HK-2 (cell line): Measurements from ENCODE around the gene COL2A1.

Source experiments
- DNase-seq: peaks from one replicate; pipeline ENCODE4 v3.0.0-alpha.2; 2018; ENCODE audit not compliant: unreplicated experiment

Gene COL2A1

DNA sequence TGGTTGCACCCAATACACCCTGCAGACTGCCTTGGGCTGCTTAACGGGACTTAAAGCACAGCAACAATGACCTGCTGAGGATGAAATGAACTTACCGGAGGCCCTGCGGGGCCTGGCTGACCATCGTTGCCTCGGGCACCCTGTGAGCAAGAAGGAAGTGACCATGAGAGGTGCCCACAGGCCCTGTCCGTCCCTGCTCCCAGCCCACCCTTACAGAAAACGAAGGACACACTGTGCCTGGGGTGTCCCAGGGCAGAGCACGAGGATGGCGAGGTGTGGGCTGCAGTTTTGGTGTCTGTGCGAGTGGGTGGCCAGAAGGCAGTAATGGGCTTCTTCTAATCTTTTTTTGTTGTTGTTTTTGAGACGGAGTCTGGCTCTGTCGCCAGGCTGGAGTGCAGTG, 14.6 kb downstream of the COL2A1 start:
- no peak for DNase-seq

GRCh38 chr12:47989023-47989417, 15.3 kb downstream of the COL2A1 start:
- no peak for DNase-seq

- DNase-seq: no peak
Observed at GRCh38 chr12:47988073-47989022, 15.9 kb downstream of the COL2A1 start.

DNA sequence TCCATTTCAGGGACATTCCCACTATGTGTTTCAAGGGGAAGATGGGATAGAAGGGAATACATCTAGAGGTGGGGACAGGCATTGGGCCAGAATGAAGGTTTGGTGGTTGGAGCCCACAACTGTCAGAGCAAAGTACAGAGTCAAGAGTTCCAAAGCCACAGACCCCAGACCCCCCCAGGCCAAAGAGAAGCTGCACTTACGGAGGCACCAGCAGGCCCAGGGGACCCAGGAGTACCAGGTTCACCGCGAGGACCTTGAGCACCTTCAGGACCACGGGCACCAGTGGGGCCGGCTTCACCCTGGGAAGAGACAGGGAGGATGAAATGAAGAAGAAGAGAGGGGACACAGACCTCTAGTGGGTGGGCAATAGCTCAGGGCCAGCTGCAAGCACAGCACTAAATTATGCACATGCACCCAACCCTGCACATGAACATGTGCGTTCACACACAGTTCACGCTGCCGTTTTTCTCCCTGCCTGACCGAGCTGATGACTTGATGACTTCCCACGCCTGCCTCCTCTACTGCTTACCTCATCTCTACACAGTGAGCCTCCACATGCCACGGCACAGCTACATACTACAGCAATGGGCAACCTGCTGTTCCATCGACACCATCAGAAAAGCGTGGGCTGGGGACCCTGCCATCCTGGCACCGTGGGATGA, 16.7 kb downstream of the COL2A1 start:
- no peak for DNase-seq

- DNase-seq: no peak
Observed at GRCh38 chr12:47986832-47987231, 17.4 kb downstream of the COL2A1 start.

GRCh38 chr12:47986291-47986660, 18.0 kb downstream of the COL2A1 start:
- no peak for DNase-seq

- DNase-seq: no peak
Observed at GRCh38 chr12:47985596-47986290, 18.5 kb downstream of the COL2A1 start.

- no peak for DNase-seq
Observed at GRCh38 chr12:47984331-47984801, 19.9 kb downstream of the COL2A1 start.

DNA sequence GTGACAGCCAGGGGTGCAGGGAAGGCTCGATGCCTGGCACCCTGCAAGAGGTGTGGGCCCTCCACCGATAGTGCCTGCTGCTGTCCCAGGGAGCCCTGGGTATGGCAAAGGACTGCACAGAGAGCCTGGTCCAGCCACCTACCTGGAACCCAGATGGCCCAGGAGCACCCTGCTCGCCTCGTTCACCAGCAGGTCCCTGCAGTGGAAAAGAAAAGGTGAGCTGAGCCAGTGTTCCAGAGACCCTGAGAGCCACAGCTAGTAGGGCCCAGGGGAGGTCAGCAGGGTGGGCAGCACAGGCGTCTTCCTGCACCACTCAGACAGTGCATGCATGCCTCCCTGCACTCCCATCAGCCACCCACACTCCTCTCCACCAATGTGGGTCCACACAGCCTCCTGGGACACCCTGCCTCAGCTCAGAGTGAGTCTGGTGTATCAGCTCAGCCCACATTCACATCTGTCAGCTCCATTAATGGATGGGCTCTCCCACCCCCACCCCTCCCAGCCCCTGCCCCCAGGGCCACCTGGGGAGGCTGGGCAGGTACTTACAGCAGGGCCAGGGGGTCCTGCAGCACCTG, 20.6 kb downstream of the COL2A1 start:
- DNase-seq: no peak

GRCh38 chr12:47982770-47983169, 21.5 kb downstream of the COL2A1 start:
- no peak for DNase-seq

DNA sequence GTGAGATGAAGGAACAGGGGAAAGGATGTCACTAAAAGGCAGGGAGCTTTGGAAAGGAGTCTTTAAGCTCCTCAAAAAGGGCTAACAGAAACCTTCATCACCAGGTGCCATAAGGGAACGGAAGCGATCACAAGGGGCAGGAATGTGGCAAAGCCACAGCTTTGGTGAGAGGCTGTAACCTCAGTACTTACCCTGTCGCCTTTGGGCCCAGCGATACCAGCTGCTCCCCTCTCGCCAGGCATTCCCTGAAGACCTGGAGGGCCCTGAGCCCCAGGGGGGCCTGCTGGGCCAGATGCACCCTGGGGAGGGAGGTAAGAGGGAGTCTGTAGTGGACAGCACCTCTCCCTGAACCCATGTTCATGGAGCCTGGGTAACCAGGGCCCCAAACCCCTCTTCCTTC, 22.0 kb downstream of the COL2A1 start:
- DNase-seq: no peak

DNA sequence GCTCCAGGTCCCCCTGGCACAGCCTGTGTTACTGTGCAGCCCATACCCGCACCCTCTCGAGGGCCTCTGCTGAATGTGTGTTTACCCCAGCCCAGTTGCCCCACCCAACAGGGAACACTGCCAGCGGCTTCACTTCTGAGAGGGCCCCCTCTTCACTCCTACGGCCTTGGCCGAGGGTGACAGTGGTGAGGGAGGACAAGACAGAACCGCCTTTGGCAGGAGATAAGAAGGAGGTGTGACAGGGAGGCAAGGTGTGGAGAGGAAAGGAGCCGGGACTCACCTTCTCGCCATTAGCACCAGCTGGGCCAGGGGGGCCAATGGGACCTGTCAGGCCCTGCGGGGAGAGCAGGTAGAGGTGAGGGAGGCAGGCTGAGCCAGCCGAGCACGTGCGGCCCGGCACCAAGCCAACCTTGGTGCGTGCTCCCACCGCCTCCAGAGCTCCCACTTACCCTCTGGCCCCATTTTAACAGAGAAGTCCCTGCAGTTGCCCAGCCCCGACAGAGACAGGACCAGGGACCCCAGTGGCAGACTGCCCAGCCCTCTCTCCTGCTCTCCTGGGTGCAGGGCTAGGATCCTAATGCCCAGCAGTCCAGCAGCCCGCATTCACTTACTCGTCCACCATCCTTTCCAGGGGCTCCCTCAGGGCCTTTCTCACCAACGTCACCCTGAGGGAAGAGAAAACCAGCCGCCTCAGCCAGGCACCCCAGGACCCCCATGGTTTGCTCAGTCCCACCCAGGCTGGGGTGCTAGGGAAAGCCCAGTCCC, 22.6 kb downstream of the COL2A1 start:
- DNase-seq: no peak

- no peak for DNase-seq
Observed at GRCh38 chr12:47980779-47981495, 23.3 kb downstream of the COL2A1 start.

GRCh38 chr12:47980197-47980596, 24.1 kb downstream of the COL2A1 start:
- no peak for DNase-seq

- no peak for DNase-seq
Observed at GRCh38 chr12:47979686-47980085, 24.6 kb downstream of the COL2A1 start.

DNA sequence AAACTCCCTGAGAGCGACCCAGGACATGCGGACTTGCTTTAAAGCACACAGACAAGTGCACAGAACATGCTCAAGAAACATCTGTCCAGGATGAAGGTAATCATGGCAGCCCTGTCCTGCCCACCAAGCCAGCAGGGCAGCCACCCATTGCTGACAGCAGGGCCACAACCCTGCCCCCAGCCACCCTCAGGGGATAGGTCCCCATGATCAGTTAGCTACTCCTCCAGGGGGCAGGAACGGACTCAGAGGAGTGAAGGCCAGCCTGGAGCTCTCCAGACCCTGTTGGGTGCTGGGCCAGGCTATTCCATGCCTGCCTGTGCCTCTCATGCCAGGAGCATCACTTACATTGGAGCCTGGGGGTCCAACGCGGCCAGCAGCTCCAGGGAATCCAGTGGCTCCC, 25.1 kb downstream of the COL2A1 start:
- DNase-seq: no peak

GRCh38 chr12:47978598-47978873, 25.7 kb downstream of the COL2A1 start:
- DNase-seq: no peak

GRCh38 chr12:47977772-47978597, 26.3 kb downstream of the COL2A1 start:
- DNase-seq: no peak

DNA sequence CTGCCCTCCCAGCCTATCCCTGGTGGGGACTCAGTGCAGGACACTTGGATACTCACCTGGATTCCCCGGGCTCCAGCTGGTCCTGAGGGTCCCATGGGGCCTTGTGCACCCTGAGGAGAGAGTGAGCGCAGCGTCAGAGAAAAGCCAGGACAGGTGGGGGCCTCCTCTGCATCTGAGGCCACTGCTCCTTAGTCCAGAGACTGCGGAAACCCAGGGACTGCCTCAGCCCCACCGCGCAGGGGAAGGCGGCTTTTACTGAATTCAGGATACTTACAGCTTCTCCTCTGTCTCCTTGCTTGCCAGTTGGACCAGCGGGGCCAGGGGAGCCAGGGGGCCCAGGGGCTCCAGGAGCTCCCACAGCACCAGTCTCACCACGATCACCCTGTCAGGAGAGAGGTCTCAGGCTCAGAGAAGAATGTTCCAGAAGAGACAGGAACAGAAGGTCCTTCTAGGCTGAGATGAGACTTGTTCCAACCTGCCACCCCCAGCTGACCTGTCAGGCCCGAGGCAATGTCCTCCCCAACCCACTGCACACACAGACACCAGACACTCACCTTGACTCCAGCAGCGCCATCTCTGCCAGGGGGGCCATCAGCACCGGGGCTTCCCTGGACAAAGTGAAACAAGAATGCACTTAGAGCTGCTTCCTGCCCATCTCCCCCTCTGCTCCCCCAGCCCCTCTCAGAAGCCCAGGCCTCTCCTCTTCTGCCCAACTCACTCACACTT, 27.1 kb downstream of the COL2A1 start:
- DNase-seq: no peak
